H1 (cell line): ENCODE data around the gene SELENOO. TPM values are rescaled to one million over a fixed set of nuclear protein-coding genes. Genes with fewer than 3 reads are reported as not detected.

ENCODE experiments used
- POLR2AphosphoS5 ChIP-seq: IDR thresholded peaks from 2 replicates; pipeline ENCODE4 v1.6.1; 2011; ENCODE audit warnings: low read depth, low read length
- polyA plus RNA-seq, 7 experiments: library from polyadenylated mRNA; depleted of rRNA in 3 of 7; stranded (reverse) in 5 of 7; unstranded in 2 of 7; fragments of >200 nt in 5 of 7; fragments of 200-250 nt in 2 of 7; gene quantifications; 1 replicate in 5 of 7; 2 replicates in 1 of 7; 4 replicates in 1 of 7; pipeline versions ENCODE4 v1.2.1 to v1.2.3, GENCODE V29; 2011 to 2013; ENCODE audit warnings: missing spikeins in 2 of 7, mixed read lengths in 2 of 7
- total RNA-seq: library from RNA; stranded (reverse); fragmentation: NEBNext Ultra II Directional; extraction: Animal tissue kit (Norgen Biotek cat#: 25700); gene quantifications from 2 replicates; pipeline ENCODE4 v1.2.1, GENCODE V29; 2021
- TF ChIP-seq, protein P1 (sequence below): fragments of 300-600 bp; sonication (generic); IDR thresholded peaks from 2 replicates; pipeline ENCODE4 v1.7.1; 2012; ENCODE audit warnings: low read length, moderate library complexity, mild to moderate bottlenecking, inconsistent platforms; ENCODE audit not compliant: insufficient replicate concordance

The SELENOO gene
- total and polyA plus RNA-seq, 2 of the 8 experiments (the other 6 are each of a cell fraction or from before 2014, with no cell fraction given): 18.6 to 25.1 TPM

DNA sequence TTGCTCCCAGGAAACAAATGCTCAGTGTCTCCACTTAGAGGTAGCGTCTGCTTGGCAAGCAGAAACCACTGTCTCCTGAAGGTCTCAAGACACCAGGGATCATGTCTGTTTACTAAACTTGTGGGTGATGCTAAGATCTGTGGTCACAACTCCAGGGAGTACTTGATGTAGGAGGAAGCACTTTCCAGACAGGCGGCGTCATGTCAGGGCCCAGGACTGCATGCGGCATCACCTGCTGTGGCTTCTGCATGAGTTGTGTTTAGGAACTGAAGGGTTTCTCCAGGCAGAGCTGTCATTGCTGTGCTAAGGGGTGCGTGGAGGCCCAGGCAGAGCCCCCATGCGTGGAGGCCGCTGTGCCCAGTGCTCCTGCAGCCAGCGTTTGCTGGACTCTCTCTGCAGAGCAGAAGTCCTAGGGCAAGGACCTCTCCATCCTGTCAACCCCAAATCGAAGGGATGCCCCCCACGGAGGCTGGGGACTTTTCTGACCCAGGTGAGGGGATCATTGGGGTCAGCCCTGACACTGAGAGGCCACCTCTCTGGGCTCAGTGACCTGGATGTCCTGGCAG is 38.3 kb upstream of the SELENOO start (continued):
- TF ChIP-seq, protein P1, sequence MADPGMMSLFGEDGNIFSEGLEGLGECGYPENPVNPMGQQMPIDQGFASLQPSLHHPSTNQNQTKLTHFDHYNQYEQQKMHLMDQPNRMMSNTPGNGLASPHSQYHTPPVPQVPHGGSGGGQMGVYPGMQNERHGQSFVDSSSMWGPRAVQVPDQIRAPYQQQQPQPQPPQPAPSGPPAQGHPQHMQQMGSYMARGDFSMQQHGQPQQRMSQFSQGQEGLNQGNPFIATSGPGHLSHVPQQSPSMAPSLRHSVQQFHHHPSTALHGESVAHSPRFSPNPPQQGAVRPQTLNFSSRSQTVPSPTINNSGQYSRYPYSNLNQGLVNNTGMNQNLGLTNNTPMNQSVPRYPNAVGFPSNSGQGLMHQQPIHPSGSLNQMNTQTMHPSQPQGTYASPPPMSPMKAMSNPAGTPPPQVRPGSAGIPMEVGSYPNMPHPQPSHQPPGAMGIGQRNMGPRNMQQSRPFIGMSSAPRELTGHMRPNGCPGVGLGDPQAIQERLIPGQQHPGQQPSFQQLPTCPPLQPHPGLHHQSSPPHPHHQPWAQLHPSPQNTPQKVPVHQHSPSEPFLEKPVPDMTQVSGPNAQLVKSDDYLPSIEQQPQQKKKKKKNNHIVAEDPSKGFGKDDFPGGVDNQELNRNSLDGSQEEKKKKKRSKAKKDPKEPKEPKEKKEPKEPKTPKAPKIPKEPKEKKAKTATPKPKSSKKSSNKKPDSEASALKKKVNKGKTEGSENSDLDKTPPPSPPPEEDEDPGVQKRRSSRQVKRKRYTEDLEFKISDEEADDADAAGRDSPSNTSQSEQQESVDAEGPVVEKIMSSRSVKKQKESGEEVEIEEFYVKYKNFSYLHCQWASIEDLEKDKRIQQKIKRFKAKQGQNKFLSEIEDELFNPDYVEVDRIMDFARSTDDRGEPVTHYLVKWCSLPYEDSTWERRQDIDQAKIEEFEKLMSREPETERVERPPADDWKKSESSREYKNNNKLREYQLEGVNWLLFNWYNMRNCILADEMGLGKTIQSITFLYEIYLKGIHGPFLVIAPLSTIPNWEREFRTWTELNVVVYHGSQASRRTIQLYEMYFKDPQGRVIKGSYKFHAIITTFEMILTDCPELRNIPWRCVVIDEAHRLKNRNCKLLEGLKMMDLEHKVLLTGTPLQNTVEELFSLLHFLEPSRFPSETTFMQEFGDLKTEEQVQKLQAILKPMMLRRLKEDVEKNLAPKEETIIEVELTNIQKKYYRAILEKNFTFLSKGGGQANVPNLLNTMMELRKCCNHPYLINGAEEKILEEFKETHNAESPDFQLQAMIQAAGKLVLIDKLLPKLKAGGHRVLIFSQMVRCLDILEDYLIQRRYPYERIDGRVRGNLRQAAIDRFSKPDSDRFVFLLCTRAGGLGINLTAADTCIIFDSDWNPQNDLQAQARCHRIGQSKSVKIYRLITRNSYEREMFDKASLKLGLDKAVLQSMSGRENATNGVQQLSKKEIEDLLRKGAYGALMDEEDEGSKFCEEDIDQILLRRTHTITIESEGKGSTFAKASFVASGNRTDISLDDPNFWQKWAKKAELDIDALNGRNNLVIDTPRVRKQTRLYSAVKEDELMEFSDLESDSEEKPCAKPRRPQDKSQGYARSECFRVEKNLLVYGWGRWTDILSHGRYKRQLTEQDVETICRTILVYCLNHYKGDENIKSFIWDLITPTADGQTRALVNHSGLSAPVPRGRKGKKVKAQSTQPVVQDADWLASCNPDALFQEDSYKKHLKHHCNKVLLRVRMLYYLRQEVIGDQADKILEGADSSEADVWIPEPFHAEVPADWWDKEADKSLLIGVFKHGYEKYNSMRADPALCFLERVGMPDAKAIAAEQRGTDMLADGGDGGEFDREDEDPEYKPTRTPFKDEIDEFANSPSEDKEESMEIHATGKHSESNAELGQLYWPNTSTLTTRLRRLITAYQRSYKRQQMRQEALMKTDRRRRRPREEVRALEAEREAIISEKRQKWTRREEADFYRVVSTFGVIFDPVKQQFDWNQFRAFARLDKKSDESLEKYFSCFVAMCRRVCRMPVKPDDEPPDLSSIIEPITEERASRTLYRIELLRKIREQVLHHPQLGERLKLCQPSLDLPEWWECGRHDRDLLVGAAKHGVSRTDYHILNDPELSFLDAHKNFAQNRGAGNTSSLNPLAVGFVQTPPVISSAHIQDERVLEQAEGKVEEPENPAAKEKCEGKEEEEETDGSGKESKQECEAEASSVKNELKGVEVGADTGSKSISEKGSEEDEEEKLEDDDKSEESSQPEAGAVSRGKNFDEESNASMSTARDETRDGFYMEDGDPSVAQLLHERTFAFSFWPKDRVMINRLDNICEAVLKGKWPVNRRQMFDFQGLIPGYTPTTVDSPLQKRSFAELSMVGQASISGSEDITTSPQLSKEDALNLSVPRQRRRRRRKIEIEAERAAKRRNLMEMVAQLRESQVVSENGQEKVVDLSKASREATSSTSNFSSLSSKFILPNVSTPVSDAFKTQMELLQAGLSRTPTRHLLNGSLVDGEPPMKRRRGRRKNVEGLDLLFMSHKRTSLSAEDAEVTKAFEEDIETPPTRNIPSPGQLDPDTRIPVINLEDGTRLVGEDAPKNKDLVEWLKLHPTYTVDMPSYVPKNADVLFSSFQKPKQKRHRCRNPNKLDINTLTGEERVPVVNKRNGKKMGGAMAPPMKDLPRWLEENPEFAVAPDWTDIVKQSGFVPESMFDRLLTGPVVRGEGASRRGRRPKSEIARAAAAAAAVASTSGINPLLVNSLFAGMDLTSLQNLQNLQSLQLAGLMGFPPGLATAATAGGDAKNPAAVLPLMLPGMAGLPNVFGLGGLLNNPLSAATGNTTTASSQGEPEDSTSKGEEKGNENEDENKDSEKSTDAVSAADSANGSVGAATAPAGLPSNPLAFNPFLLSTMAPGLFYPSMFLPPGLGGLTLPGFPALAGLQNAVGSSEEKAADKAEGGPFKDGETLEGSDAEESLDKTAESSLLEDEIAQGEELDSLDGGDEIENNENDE: no peak
- no peak for TF ChIP-seq POLR2AphosphoS5
